ENCODE data around the gene REXO1. TPM values are rescaled to one million over a fixed set of nuclear protein-coding genes. Genes with fewer than 3 reads are reported as not detected.

REXO1 gene
- total RNA-seq, 2 experiments from 2014 or later: 47.9 to 52.9 TPM

GRCh38 chr19:1814391-1814790 is 33.9 kb downstream of the REXO1 start:
- ChIA-PET POLR2A (no interaction called here), CTCF (interaction anchor here (1.5 to 2.3 kb wide), 2 partner anchors 12 to 26 kb away, joined by 4 to 11 read pairs; no protein-coding TSS in a partner anchor)
- H3K4me3 Mint-ChIP-seq: no peak overlapping the region
- H3K27me3 Mint-ChIP-seq (ENCODE audit: low read depth): no peaks in the 10 kb centered on the region
- peaks cover 24% of the 10 kb centered on the region for H3K4me1 Mint-ChIP-seq (ENCODE audit: low read depth)
- ATAC-seq (no peak), DNase-seq (no peak)
- H3K9me3 Mint-ChIP-seq (ENCODE audit: insufficient read depth): no peaks in the 10 kb centered on the region
- H3K36me3 Mint-ChIP-seq (ENCODE audit: low read depth): peaks cover 9% of the 10 kb centered on the region
- no peak overlapping the region for H3K27ac Mint-ChIP-seq

GRCh38 chr19:1813192-1814182 is 34.8 kb downstream of the REXO1 start:
- Mint-ChIP-seq H3K27ac (peak overlapping the region; percentile 100), H3K27me3 (ENCODE audit: low read depth) (no peaks in the 10 kb centered on the region), H3K9me3 (ENCODE audit: insufficient read depth) (no peaks in the 10 kb centered on the region), H3K4me1 (ENCODE audit: low read depth) (peaks cover 24% of the 10 kb centered on the region), H3K36me3 (ENCODE audit: low read depth) (peaks cover 9% of the 10 kb centered on the region), H3K4me3 (peak overlapping the region; percentile 89)
- ChIA-PET CTCF (interaction anchor here (1.5 to 2.3 kb wide), 2 partner anchors 13 to 25 kb away, joined by 4 to 11 read pairs; no protein-coding TSS in a partner anchor), POLR2A (no interaction called here)
- ATAC-seq: no peak
- no peak for DNase-seq

DNA sequence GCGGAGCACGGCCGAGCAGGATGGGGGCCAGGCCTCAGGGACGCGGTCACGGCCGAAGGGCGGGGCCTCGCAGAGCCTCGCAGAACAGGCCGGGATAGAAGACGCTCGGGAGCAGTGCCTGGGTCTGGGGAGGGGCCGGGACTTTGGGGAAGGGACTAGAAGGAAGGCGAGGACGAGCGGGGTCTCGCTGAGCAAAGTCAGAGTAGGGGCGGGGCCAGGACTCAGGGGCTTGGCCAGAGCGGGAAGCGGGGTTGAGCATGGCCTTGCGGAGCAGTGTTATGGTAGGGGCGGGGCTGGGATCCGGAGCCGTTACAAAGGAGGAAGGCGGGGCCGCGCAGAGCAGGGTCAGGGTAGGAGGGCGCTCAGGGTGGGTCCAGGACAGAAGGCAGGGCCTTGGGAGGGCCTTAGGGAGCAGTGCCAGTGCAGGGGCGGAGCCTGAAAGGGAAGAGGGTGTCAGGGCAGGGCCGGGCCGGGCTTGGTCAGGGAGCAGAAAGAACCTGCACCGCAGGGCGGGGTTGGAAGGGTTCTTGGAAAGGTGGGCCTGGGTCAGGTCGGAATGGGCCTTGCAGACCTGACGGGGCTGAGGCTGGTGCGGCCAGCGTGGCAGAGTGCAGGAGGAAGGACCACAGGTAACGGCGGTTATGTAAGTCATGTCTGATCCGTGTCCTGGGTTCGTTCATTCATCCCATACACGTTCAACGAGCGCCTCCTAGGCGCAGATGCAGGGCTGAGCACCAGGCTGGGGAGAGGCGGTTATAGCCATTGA is 35.7 kb downstream of the REXO1 start:
- ATAC-seq: peak; percentile 92
- Mint-ChIP-seq H3K27me3 (ENCODE audit: low read depth) (no peaks in the 10 kb centered on the region), H3K9me3 (ENCODE audit: insufficient read depth) (no peaks in the 10 kb centered on the region), H3K4me1 (ENCODE audit: low read depth) (peaks cover 24% of the 10 kb centered on the region), H3K27ac (peak overlapping the region; percentile 100), H3K36me3 (ENCODE audit: low read depth) (peaks cover 5% of the 10 kb centered on the region), H3K4me3 (peak overlapping the region; percentile 89)
- peak; percentile 98 for DNase-seq
- CTCF ChIA-PET: interaction anchor here (1.5 to 2.3 kb wide), 2 partner anchors 13 to 25 kb away, joined by 4 to 11 read pairs; no protein-coding TSS in a partner anchor
- POLR2A ChIA-PET: no interaction called here

GRCh38 chr19:1811942-1812425 is 36.3 kb downstream of the REXO1 start, which contains the start of gene ATP8B3:
Gene ATP8B3, minus strand, starts transcription at chr19:1812276. Its CDS starts 540 bp downstream, at chr19:1811736.
- H3K36me3 Mint-ChIP-seq (ENCODE audit: low read depth): peaks cover 5% of the 10 kb centered on the region
- ChIA-PET CTCF (interaction anchor here (1.3 to 1.6 kb wide), 3 partner anchors 14 to 26 kb away, joined by 4 to 8 read pairs (median 6); no protein-coding TSS in a partner anchor), POLR2A (interaction anchor here (0.5 to 0.6 kb wide), 2 partner anchors 1316 to 1796 kb away, joined by 3 read pairs; no protein-coding TSS in a partner anchor)
- DNase-seq: no peak
- no peaks in the 10 kb centered on the region for H3K9me3 Mint-ChIP-seq (ENCODE audit: insufficient read depth)
- peak; percentile 43 for ATAC-seq
- peak within 1 kb of the TSS; percentile 89 for H3K4me3 Mint-ChIP-seq
- peak within 1 kb of the TSS; percentile 100 for H3K27ac Mint-ChIP-seq
- no peaks in the 10 kb centered on the region for H3K27me3 Mint-ChIP-seq (ENCODE audit: low read depth)
- H3K4me1 Mint-ChIP-seq (ENCODE audit: low read depth): peaks cover 24% of the 10 kb centered on the region

GRCh38 chr19:1811472-1811894 is 36.8 kb downstream of the REXO1 start:
- DNase-seq (peak; percentile 45), ATAC-seq (no peak)
- peaks cover 5% of the 10 kb centered on the region for H3K36me3 Mint-ChIP-seq (ENCODE audit: low read depth)
- peaks cover 24% of the 10 kb centered on the region for H3K4me1 Mint-ChIP-seq (ENCODE audit: low read depth)
- ChIA-PET CTCF (interaction anchor here (1.2 to 1.6 kb wide), 4 partner anchors 15 to 65 kb away, joined by 3 to 8 read pairs (median 5); no protein-coding TSS in a partner anchor), POLR2A (interaction anchor here (0.5 to 0.6 kb wide), 2 partner anchors 1316 to 1796 kb away, joined by 3 read pairs; no protein-coding TSS in a partner anchor)
- no peaks in the 10 kb centered on the region for H3K27me3 Mint-ChIP-seq (ENCODE audit: low read depth)
- H3K4me3 Mint-ChIP-seq: peak overlapping the region; percentile 89
- no peaks in the 10 kb centered on the region for H3K9me3 Mint-ChIP-seq (ENCODE audit: insufficient read depth)
- peak overlapping the region; percentile 73 for H3K27ac Mint-ChIP-seq

GRCh38 chr19:1810439-1811160 is 37.7 kb downstream of the REXO1 start:
- POLR2A ChIA-PET: no interaction called here
- peak overlapping the region; percentile 89 for H3K4me3 Mint-ChIP-seq
- H3K27me3 Mint-ChIP-seq (ENCODE audit: low read depth): no peaks in the 10 kb centered on the region
- H3K27ac Mint-ChIP-seq: no peak overlapping the region
- H3K9me3 Mint-ChIP-seq (ENCODE audit: insufficient read depth): no peaks in the 10 kb centered on the region
- ATAC-seq: no peak
- peaks cover 24% of the 10 kb centered on the region for H3K4me1 Mint-ChIP-seq (ENCODE audit: low read depth)
- CTCF ChIA-PET: interaction anchor here (0.5 to 1.6 kb wide), 5 partner anchors 14 to 86 kb away, joined by 3 to 8 read pairs (median 4); no protein-coding TSS in a partner anchor
- H3K36me3 Mint-ChIP-seq (ENCODE audit: low read depth): peaks cover 3% of the 10 kb centered on the region
- DNase-seq: no peak

DNA sequence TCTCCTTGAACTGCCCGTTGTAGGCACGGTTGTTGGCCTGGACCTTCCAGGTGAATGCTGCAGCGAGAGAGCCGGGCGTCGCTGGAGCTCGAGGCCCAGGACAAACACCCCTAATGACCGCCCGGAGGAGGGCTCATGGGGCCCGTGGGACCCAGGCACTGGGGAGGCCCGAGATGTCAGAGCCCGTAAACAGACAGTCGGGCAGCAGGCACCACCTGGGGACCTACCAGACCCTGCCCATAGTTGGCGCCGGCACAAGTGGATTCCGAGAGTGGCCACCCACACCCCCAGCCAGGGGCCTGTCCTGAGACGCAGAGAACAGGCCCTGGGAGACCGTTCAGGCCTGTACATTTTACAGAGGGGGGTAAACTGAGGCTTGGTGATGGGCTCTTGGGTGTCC is 38.6 kb downstream of the REXO1 start:
- DNase-seq: no peak
- no peaks in the 10 kb centered on the region for H3K27me3 Mint-ChIP-seq (ENCODE audit: low read depth)
- ATAC-seq: no peak
- CTCF ChIA-PET: no interaction called here
- POLR2A ChIA-PET: no interaction called here
- no peak overlapping the region for H3K27ac Mint-ChIP-seq
- H3K4me3 Mint-ChIP-seq: no peak overlapping the region
- no peaks in the 10 kb centered on the region for H3K36me3 Mint-ChIP-seq (ENCODE audit: low read depth)
- peaks cover 24% of the 10 kb centered on the region for H3K4me1 Mint-ChIP-seq (ENCODE audit: low read depth)
- no peaks in the 10 kb centered on the region for H3K9me3 Mint-ChIP-seq (ENCODE audit: insufficient read depth)

DNA sequence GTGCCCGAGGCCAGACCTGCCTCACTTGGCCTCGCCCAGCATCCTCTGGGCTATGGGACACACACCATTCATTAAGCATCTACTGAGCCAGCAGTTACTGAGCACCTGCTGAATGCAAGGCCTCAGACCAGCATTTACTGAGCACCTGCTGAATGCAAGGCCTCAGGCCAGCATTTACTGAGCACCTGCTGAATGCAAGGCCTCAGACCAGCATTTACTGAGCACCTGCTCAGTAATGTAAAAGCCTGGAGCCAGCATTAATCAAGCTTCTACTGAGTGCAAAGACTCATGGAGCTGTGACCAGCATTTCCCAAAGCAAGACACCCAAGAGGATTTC is 39.9 kb downstream of the REXO1 start:
- H3K36me3 Mint-ChIP-seq (ENCODE audit: low read depth): peaks cover 3% of the 10 kb centered on the region
- H3K4me1 Mint-ChIP-seq (ENCODE audit: low read depth): peaks cover 19% of the 10 kb centered on the region
- POLR2A ChIA-PET: no interaction called here
- H3K9me3 Mint-ChIP-seq (ENCODE audit: insufficient read depth): no peaks in the 10 kb centered on the region
- no peaks in the 10 kb centered on the region for H3K27me3 Mint-ChIP-seq (ENCODE audit: low read depth)
- DNase-seq (no peak), ATAC-seq (no peak)
- no peak overlapping the region for H3K27ac Mint-ChIP-seq
- H3K4me3 Mint-ChIP-seq: no peak overlapping the region
- CTCF ChIA-PET: no interaction called here

GRCh38 chr19:1807695-1808394 is 40.4 kb downstream of the REXO1 start:
- POLR2A ChIA-PET: no interaction called here

GRCh38 chr19:1807030-1807694 is 41.1 kb downstream of the REXO1 start:
- POLR2A ChIA-PET: no interaction called here

More at GRCh38 chr19:1807695-1808394, 40.4 kb downstream of the REXO1 start:
- Mint-ChIP-seq H3K9me3 (ENCODE audit: insufficient read depth) (no peaks in the 10 kb centered on the region), H3K4me3 (no peak overlapping the region), H3K36me3 (ENCODE audit: low read depth) (peaks cover 3% of the 10 kb centered on the region), H3K27ac (no peak overlapping the region), H3K4me1 (ENCODE audit: low read depth) (peaks cover 14% of the 10 kb centered on the region), H3K27me3 (ENCODE audit: low read depth) (no peaks in the 10 kb centered on the region)
- CTCF ChIA-PET: no interaction called here
- no peak for ATAC-seq
- no peak for DNase-seq

More at GRCh38 chr19:1807030-1807694, 41.1 kb downstream of the REXO1 start:
- ATAC-seq (no peak), DNase-seq (no peak)
- Mint-ChIP-seq H3K4me1 (ENCODE audit: low read depth) (peaks cover 9% of the 10 kb centered on the region), H3K27ac (no peak overlapping the region), H3K9me3 (ENCODE audit: insufficient read depth) (no peaks in the 10 kb centered on the region), H3K4me3 (no peak overlapping the region), H3K27me3 (ENCODE audit: low read depth) (no peaks in the 10 kb centered on the region), H3K36me3 (ENCODE audit: low read depth) (peaks cover 3% of the 10 kb centered on the region)
- CTCF ChIA-PET: no interaction called here
